Right atrium auricular region (tissue), 2 donors: Measurements from ENCODE around the gene TRIM66. TPM values are rescaled to one million over a fixed set of nuclear protein-coding genes. Genes with fewer than 3 reads are reported as not detected.

Experiments
- DNase-seq: peaks from one replicate; pipeline ENCODE4 v3.0.0-alpha.2; 2019; ENCODE audit warnings: low spot score
- H3K27ac ChIP-seq, 2 donors: fragments of 200-600 bp; sonication (generic); 1 replicate in 1 of 2; 2 replicates in 1 of 2; pipeline ENCODE4 v1.5.1; 2016 to 2019
- H3K27me3 ChIP-seq, 2 donors: fragments of 200-600 bp; sonication (generic); one replicate each; pipeline versions ENCODE4 v1.5.1 to v1.6.0; 2017 to 2019
- H3K36me3 ChIP-seq: fragments of 200-600 bp; sonication (generic); one replicate; pipeline ENCODE4 v1.5.1; 2016
- H3K4me1 ChIP-seq, 2 donors: fragments of 200-600 bp; sonication (generic); one replicate each; pipeline versions ENCODE4 v1.5.1 to v1.6.0; 2017 to 2019
- H3K4me3 ChIP-seq, 2 donors: fragments of 200-600 bp; sonication (generic); 1 replicate in 1 of 2; 2 replicates in 1 of 2; pipeline ENCODE4 v1.5.1; 2017 to 2019; ENCODE audit warnings: mild to moderate bottlenecking in 1 of 2, moderate library complexity in 1 of 2
- H3K9me3 ChIP-seq, 2 donors: fragments of 200-600 bp; sonication (generic); one replicate each; pipeline ENCODE4 v1.5.1; 2019
- total RNA-seq, 2 donors: library from RNA; depleted of rRNA; stranded (reverse); fragments of >200 nt; gene quantifications; one replicate each; pipeline ENCODE4 v1.1.0, GENCODE V29; 2016
- TF ChIP-seq, protein P1 (sequence below), 2 donors: fragments of 200-600 bp; sonication (generic); IDR thresholded peaks; one replicate each; pipeline ENCODE4 v1.5.1; 2019; ENCODE audit warnings: antibody characterized with exemption in 2 of 2

Gene TRIM66
- total RNA-seq, 2 donors from 2014 or later = 0.56 to 3.7 TPM

DNA sequence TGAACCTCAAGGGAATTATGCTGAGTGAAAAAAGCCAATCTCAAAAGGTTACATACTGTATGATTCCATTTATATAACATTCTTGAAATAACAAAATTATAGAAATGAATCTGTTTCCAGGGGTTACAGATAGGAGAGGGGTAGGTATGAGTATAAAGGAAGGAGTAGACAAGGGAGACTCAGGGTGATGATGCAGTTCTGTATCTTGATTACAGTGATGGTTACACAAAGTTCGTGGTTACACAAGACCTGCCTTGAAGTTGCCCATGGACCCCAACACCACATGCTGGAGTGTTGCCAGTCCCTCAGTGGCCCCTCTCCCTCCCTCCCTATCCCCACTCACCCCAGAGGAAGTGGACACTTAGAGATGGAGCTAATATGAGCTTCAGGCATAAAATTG lies 108.7 kb downstream of the TRIM66 start:
- no peaks in the 10 kb centered on the region for H3K4me1 ChIP-seq
- no peaks in the 10 kb centered on the region for H3K36me3 ChIP-seq
- no peak overlapping the region for H3K4me3 ChIP-seq
- peaks cover 0 to 9% of the 10 kb centered on the region in 2 donors for H3K9me3 ChIP-seq
- H3K27me3 ChIP-seq = no peaks in the 10 kb centered on the region
- no peak for DNase-seq
- TF ChIP-seq, protein P1, sequence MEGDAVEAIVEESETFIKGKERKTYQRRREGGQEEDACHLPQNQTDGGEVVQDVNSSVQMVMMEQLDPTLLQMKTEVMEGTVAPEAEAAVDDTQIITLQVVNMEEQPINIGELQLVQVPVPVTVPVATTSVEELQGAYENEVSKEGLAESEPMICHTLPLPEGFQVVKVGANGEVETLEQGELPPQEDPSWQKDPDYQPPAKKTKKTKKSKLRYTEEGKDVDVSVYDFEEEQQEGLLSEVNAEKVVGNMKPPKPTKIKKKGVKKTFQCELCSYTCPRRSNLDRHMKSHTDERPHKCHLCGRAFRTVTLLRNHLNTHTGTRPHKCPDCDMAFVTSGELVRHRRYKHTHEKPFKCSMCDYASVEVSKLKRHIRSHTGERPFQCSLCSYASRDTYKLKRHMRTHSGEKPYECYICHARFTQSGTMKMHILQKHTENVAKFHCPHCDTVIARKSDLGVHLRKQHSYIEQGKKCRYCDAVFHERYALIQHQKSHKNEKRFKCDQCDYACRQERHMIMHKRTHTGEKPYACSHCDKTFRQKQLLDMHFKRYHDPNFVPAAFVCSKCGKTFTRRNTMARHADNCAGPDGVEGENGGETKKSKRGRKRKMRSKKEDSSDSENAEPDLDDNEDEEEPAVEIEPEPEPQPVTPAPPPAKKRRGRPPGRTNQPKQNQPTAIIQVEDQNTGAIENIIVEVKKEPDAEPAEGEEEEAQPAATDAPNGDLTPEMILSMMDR (IDR thresholded peaks at IDR 0.05) = no peak
- H3K27ac ChIP-seq = no peak overlapping the region

DNA sequence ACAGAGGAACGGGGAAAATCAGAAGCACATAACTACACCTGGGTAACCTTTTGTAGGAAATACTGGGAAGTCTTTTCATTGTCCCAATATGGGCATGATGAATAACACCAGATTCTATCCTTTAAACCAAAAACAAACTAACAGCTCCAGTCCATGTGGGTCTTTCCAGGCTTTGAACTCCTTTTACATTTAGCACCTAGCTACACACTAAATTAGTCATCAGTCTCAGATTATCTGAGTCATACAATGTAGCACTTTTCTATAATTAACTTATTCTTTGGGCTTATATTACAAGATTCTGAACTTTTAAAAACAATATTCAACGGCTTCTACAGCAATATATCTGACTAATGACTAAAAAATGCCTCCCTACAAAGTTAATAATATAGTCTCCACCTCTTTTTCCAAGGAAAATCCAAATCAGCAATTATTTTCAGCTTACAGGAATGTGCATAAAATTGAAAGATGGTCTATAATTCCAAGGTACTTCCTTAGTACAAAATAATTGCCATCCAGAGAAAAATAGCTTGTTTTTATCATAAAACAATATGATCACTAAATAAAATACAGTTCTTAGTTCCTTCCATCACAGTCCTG lies 114.8 kb downstream of the TRIM66 start:
- Histone ChIP-seq H3K9me3 (no peaks in the 10 kb centered on the region), H3K4me3 (no peak overlapping the region), H3K4me1 (no peaks in the 10 kb centered on the region), H3K27ac (no peak overlapping the region), H3K36me3 (no peaks in the 10 kb centered on the region), H3K27me3 (no peaks in the 10 kb centered on the region)
- TF ChIP-seq, protein P1 (IDR thresholded peaks at IDR 0.05) = no peak
- DNase-seq = no peak

DNA sequence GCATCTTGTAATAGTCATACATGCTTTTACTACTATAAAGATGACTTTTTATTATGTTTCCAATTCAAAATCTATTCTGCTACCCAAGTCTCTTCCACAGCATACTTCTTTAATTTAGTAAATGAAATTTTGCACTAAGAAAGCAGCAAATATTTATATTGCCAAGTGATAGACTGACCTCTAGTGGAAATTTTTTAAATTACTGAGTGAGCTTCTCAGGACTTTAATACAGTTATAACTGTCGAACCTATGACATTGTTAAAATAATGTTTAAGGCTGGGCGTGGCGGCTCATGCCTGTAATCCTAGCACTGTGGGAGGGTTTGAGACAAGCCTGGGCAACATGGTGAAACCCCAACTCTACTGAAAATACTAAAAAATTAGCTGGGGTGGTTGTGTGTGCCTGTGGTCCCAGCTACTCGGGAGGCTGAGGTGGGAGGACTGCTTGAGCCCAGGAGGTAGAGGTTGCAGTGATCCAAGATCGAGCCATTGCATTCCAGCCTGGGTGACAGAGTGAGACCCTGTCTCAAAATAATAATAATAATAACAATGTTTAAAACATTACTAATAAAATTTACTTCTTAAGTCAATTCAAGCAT lies 115.8 kb downstream of the TRIM66 start:
- TF ChIP-seq, protein P1 (IDR thresholded peaks at IDR 0.05) = peak; percentile 42 to 77
- Histone ChIP-seq H3K4me3 (no peak overlapping the region), H3K36me3 (no peaks in the 10 kb centered on the region), H3K27ac (no peak overlapping the region), H3K27me3 (no peaks in the 10 kb centered on the region), H3K9me3 (no peaks in the 10 kb centered on the region), H3K4me1 (no peaks in the 10 kb centered on the region)
- DNase-seq = no peak

DNA sequence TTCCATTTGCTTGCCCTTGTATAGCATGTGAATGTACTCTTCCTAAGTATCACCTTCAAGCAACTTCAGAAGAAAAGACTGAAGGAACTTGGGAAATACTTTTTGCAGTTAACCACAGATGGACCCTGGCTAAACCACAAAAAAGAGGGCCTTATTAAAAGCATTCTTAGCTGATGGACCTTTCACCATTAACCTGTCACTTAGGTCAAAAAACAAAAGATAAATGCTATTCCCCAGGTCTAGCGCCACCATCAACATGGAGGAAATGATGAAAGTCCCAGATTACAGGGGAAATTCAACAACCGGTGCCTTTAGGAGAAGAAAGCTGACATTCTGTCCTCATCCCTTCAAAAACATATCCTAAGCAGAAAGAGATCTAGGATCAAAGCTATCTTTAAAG lies 117.9 kb downstream of the TRIM66 start:
- Histone ChIP-seq H3K9me3 (no peaks in the 10 kb centered on the region), H3K36me3 (no peaks in the 10 kb centered on the region), H3K4me3 (no peak overlapping the region), H3K27me3 (no peaks in the 10 kb centered on the region), H3K4me1 (no peaks in the 10 kb centered on the region), H3K27ac (no peak overlapping the region)
- TF ChIP-seq, protein P1 (IDR thresholded peaks at IDR 0.05) = no peak
- no peak for DNase-seq

Other genes with a start within 250 kb of the TRIM66 start
- 10 to 100 TPM; 16.4 to 23.0 TPM for gene STK33, start 88.4 kb downstream of the TRIM66 start, total RNA-seq
- 100 to 1,000 TPM; 598 to 620 TPM for gene RPL27A, start 127 bp upstream of the TRIM66 start, total RNA-seq
- 10 to 100 TPM; 31.8 to 34.7 TPM for gene AKIP1, start 228.5 kb upstream of the TRIM66 start, total RNA-seq